ENCODE data around the gene SRL. TPM values are rescaled to one million over a fixed set of nuclear protein-coding genes. Genes with fewer than 3 reads are reported as not detected.

The SRL gene
- total RNA-seq, 1 experiment from 2014 or later = 0.11 TPM

GRCh38 chr16:4240624-4241023 is 1.3 kb downstream of the SRL start:
- Mint-ChIP-seq H3K4me3 (no peak overlapping the region), H3K36me3 (peaks cover 6% of the 10 kb centered on the region; the same call in 1 of the 2 replicates), H3K27me3 (ENCODE audit: low read depth) (no peaks in the 10 kb centered on the region), H3K4me1 (peaks cover 25% of the 10 kb centered on the region), H3K9me3 (peaks cover 11% of the 10 kb centered on the region), H3K27ac (no peak overlapping the region)
- peak; percentile 33 for ATAC-seq
- TF ChIP-seq KAT7 (CRISPR knock-in tag; IDR thresholded peaks at IDR 0.05; ENCODE audit: borderline replicate concordance) = no peak
- TF ChIP-seq, protein P1, sequence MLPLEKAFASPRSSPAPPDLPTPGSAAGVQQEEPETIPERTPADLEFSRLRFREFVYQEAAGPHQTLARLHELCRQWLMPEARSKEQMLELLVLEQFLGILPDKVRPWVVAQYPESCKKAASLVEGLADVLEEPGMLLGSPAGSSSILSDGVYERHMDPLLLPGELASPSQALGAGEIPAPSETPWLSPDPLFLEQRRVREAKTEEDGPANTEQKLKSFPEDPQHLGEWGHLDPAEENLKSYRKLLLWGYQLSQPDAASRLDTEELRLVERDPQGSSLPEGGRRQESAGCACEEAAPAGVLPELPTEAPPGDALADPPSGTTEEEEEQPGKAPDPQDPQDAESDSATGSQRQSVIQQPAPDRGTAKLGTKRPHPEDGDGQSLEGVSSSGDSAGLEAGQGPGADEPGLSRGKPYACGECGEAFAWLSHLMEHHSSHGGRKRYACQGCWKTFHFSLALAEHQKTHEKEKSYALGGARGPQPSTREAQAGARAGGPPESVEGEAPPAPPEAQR (CRISPR knock-in tag; IDR thresholded peaks at IDR 0.05) = no peak
- TF ChIP-seq PRRX2 (CRISPR knock-in tag; IDR thresholded peaks at IDR 0.05) = no peak
- TF ChIP-seq HMGXB4 (CRISPR knock-in tag; IDR thresholded peaks at IDR 0.05) = no peak
- TF ChIP-seq E2F1 (CRISPR knock-in tag; IDR thresholded peaks at IDR 0.05) = no peak
- TF ChIP-seq USF2 (CRISPR knock-in tag; IDR thresholded peaks at IDR 0.05) = no peak
- TF ChIP-seq, protein P2, sequence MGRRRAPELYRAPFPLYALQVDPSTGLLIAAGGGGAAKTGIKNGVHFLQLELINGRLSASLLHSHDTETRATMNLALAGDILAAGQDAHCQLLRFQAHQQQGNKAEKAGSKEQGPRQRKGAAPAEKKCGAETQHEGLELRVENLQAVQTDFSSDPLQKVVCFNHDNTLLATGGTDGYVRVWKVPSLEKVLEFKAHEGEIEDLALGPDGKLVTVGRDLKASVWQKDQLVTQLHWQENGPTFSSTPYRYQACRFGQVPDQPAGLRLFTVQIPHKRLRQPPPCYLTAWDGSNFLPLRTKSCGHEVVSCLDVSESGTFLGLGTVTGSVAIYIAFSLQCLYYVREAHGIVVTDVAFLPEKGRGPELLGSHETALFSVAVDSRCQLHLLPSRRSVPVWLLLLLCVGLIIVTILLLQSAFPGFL (CRISPR knock-in tag; IDR thresholded peaks at IDR 0.05; ENCODE audit: borderline replicate concordance) = no peak
- no peak for TF ChIP-seq ZNF138 (CRISPR knock-in tag; conservative IDR thresholded peaks at IDR 0.05)
- no peak for TF ChIP-seq CBFB (CRISPR knock-in tag; IDR thresholded peaks at IDR 0.05; ENCODE audit: low read depth)
- no peak for TF ChIP-seq TEAD4 (CRISPR knock-in tag; IDR thresholded peaks at IDR 0.05)
- no peak for TF ChIP-seq ZNF425 (CRISPR knock-in tag; conservative IDR thresholded peaks at IDR 0.05)
- no peak for TF ChIP-seq NFE2L1 (CRISPR knock-in tag; IDR thresholded peaks at IDR 0.05)
- no peak for TF ChIP-seq ATF2 (CRISPR knock-in tag; IDR thresholded peaks at IDR 0.05; ENCODE audit: borderline replicate concordance, low read depth)
- no peak for TF ChIP-seq TP53 (CRISPR knock-in tag; IDR thresholded peaks at IDR 0.05)
- TF ChIP-seq TCF7 (CRISPR knock-in tag; IDR thresholded peaks at IDR 0.05; ENCODE audit: low read depth) = no peak
- no peak for TF ChIP-seq SP1 (CRISPR knock-in tag; conservative IDR thresholded peaks at IDR 0.05)
- CTCF ChIA-PET = interaction anchor here (0.8 to 1.7 kb wide), 4 partner anchors 13 to 302 kb away, joined by 3 to 5 read pairs (median 4); no protein-coding TSS in a partner anchor
- POLR2A ChIA-PET = interaction anchor here (1.3 kb wide), 1 partner anchor 13 kb away, joined by 5 read pairs; no protein-coding TSS in a partner anchor
- no peak for DNase-seq (ENCODE audit: low spot score)
